Measurements from ENCODE around the gene STX8.

Gene STX8

DNA sequence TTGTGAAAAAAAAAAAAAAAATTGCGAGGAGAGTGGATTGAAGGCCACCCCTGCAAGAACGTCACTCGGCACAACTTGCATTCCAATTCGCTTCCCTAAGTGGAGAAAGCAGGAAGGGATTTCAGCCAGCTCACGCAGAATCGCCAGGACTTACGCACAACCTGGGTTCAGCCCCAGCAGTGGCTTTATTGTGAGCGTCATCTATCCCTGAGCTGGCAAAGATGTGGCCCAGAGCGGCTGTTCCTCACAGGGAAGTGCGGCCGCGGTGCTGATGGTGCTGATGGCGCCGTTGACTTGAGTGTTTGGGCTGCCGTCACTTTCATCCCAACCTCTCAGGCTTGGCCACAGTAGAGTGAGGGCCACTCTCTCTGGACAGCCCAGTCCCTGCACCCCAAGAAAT lies 356.7 kb downstream of the STX8 start:
- no peak for ATAC-seq (ENCODE audit: insufficient read depth, low read depth)

DNA sequence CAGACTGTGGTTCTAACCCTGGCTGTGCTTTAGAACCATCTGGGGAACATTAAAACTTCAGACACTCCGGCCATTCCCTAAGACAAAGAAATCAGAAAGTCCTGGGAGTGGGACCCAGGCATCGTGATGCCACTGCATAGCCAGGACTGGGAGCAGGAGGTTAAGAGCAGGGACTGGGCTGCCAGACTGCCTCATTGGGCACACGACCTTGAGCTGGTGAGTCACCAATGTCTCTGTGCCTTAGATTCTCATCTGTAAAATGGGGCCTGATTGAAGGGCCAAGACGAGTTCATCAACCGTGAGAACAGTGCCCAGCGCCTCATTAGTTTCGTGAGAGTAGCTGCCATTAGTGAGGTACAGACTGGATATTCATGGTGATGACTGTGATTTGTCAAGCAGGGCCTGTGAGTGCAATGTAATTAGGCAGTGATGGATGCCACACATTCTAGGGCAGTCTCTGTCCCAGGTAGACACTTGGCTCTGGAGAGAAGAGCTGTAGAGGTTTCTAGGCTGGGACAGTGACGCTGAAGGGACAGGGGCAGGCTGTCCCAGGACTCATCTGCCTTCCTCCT lies 357.5 kb downstream of the STX8 start:
- no peak overlapping the region for H3K27ac ChIP-seq (ENCODE audit: low read length)
- ATAC-seq (ENCODE audit: insufficient read depth, low read depth) (no peak), DNase-seq (no peak)
- no peak overlapping the region for H3K9ac ChIP-seq (ENCODE audit: low read depth, low read length)
- H3K4me1 ChIP-seq (ENCODE audit: insufficient read depth, low read length), result no peaks in the 10 kb centered on the region
- H3K9me3 ChIP-seq (ENCODE audit: insufficient read depth, low read length, severe bottlenecking), result peaks cover 11% of the 10 kb centered on the region
- no peak overlapping the region for H2AFZ ChIP-seq (ENCODE audit: low read depth, low read length)
- H3K79me2 ChIP-seq (ENCODE audit: insufficient read depth, low read length), result no peaks in the 10 kb centered on the region
- no peak overlapping the region for H3K4me2 ChIP-seq (ENCODE audit: insufficient read depth, low read length)
- H4K20me1 ChIP-seq (ENCODE audit: insufficient read depth, low read length), result no peaks in the 10 kb centered on the region; the same call in 1 of the 2 replicates
- H3K4me3 ChIP-seq (ENCODE audit: low read depth in 1 of 2, low read length in 2 of 2), result no peak overlapping the region
- TF ChIP-seq EZH2 (IDR thresholded peaks at IDR 0.05; ENCODE audit: borderline replicate concordance, low read depth, low read length, severe bottlenecking) (no peak), CTCF (IDR thresholded peaks at IDR 0.05; ENCODE audit: borderline replicate concordance, extremely low read depth, low read length, poor library complexity, severe bottlenecking) (no peak)
- H3K36me3 ChIP-seq (ENCODE audit: insufficient read depth, low read length), result no peaks in the 10 kb centered on the region
- H3K27me3 ChIP-seq (ENCODE audit: insufficient read depth, low read length, poor library complexity), result no peaks in the 10 kb centered on the region

More for the DNA sequence above, 356.7 kb downstream of the STX8 start:
- no peaks in the 10 kb centered on the region for H3K36me3 ChIP-seq (ENCODE audit: insufficient read depth, low read length)
- no peak overlapping the region for H3K4me3 ChIP-seq (ENCODE audit: low read depth in 1 of 2, low read length in 2 of 2)
- H3K9ac ChIP-seq (ENCODE audit: low read depth, low read length), result no peak overlapping the region
- no peak overlapping the region for H3K4me2 ChIP-seq (ENCODE audit: insufficient read depth, low read length)
- no peaks in the 10 kb centered on the region for H3K4me1 ChIP-seq (ENCODE audit: insufficient read depth, low read length)
- H2AFZ ChIP-seq (ENCODE audit: low read depth, low read length), result no peak overlapping the region
- TF ChIP-seq EZH2 (IDR thresholded peaks at IDR 0.05; ENCODE audit: borderline replicate concordance, low read depth, low read length, severe bottlenecking) (no peak), CTCF (IDR thresholded peaks at IDR 0.05; ENCODE audit: borderline replicate concordance, extremely low read depth, low read length, poor library complexity, severe bottlenecking) (no peak)
- peaks cover 11% of the 10 kb centered on the region for H3K9me3 ChIP-seq (ENCODE audit: insufficient read depth, low read length, severe bottlenecking)
- no peak for DNase-seq
- no peaks in the 10 kb centered on the region; the same call in 1 of the 2 replicates for H4K20me1 ChIP-seq (ENCODE audit: insufficient read depth, low read length)
- H3K79me2 ChIP-seq (ENCODE audit: insufficient read depth, low read length), result no peaks in the 10 kb centered on the region
- H3K27me3 ChIP-seq (ENCODE audit: insufficient read depth, low read length, poor library complexity), result no peaks in the 10 kb centered on the region
- H3K27ac ChIP-seq (ENCODE audit: low read length), result no peak overlapping the region

- no peak overlapping the region for H3K27ac ChIP-seq (ENCODE audit: low read length)
- no peak overlapping the region for H3K4me3 ChIP-seq (ENCODE audit: low read depth in 1 of 2, low read length in 2 of 2)
- H3K9ac ChIP-seq (ENCODE audit: low read depth, low read length), result no peak overlapping the region
- H3K9me3 ChIP-seq (ENCODE audit: insufficient read depth, low read length, severe bottlenecking), result peaks cover 11% of the 10 kb centered on the region
- DNase-seq, result no peak
- TF ChIP-seq CTCF (IDR thresholded peaks at IDR 0.05; ENCODE audit: borderline replicate concordance, extremely low read depth, low read length, poor library complexity, severe bottlenecking) (no peak), EZH2 (IDR thresholded peaks at IDR 0.05; ENCODE audit: borderline replicate concordance, low read depth, low read length, severe bottlenecking) (no peak)
- no peak overlapping the region for H3K4me2 ChIP-seq (ENCODE audit: insufficient read depth, low read length)
- no peaks in the 10 kb centered on the region for H3K36me3 ChIP-seq (ENCODE audit: insufficient read depth, low read length)
- no peaks in the 10 kb centered on the region for H3K27me3 ChIP-seq (ENCODE audit: insufficient read depth, low read length, poor library complexity)
- H2AFZ ChIP-seq (ENCODE audit: low read depth, low read length), result no peak overlapping the region
- H3K4me1 ChIP-seq (ENCODE audit: insufficient read depth, low read length), result no peaks in the 10 kb centered on the region
- no peak for ATAC-seq (ENCODE audit: insufficient read depth, low read depth)
- no peaks in the 10 kb centered on the region for H3K79me2 ChIP-seq (ENCODE audit: insufficient read depth, low read length)
- no peaks in the 10 kb centered on the region; the same call in 1 of the 2 replicates for H4K20me1 ChIP-seq (ENCODE audit: insufficient read depth, low read length)
These were observed 358.2 kb downstream of the STX8 start for GRCh38 chr17:9217151-9218056.

All from DND-41 (cell line).